Astrocyte of the cerebellum (primary cell): ENCODE results near the gene WWOX.

Experiments
- DNase-seq: peaks from one replicate; pipeline ENCODE4 v3.0.0-alpha.2; 2011; ENCODE audit warnings: low read depth
- H3K4me3 ChIP-seq: 2 replicates; pipeline ENCODE4 v1.5.1; 2011; ENCODE audit warnings: mild to moderate bottlenecking, low read depth, low read length, moderate library complexity
- CTCF ChIP-seq: IDR thresholded peaks from 2 replicates; pipeline ENCODE4 v1.5.1; 2012; ENCODE audit warnings: low read length, low read depth, moderate library complexity, mild to moderate bottlenecking; ENCODE audit errors: missing control alignments
- in situ Hi-C: cut with HindIII; loops from 2 replicates; pipeline ENCODE4 v1.10.0; 2017; ENCODE audit warnings: low sequenced_read_pairs

The WWOX gene

GRCh38 chr16:78235168-78235800 is 135.8 kb downstream of the WWOX start:
- no peak overlapping the region for H3K4me3 ChIP-seq
- DNase-seq: peak; percentile 57
- in situ Hi-C loops: no loop called here
- TF ChIP-seq CTCF: peak; percentile 97

- DNase-seq: no peak
- no peak for TF ChIP-seq CTCF
- H3K4me3 ChIP-seq: no peak overlapping the region
- in situ Hi-C loops: no loop called here
Measured at GRCh38 chr16:78235876-78236275, 136.4 kb downstream of the WWOX start.

GRCh38 chr16:78237841-78238240 is 138.4 kb downstream of the WWOX start:
- no peak for DNase-seq
- no peak overlapping the region for H3K4me3 ChIP-seq
- in situ Hi-C loops: no loop called here
- no peak for TF ChIP-seq CTCF

GRCh38 chr16:78240459-78241222 is 141.2 kb downstream of the WWOX start:
- in situ Hi-C loops: no loop called here
- TF ChIP-seq CTCF: no peak
- DNase-seq: no peak
- no peak overlapping the region for H3K4me3 ChIP-seq

GRCh38 chr16:78242239-78242630 is 142.8 kb downstream of the WWOX start:
- no peak for DNase-seq
- in situ Hi-C loops: no loop called here
- H3K4me3 ChIP-seq: no peak overlapping the region
- TF ChIP-seq CTCF: no peak

GRCh38 chr16:78244131-78244895 is 144.9 kb downstream of the WWOX start:
- in situ Hi-C loops: no loop called here
- no peak for DNase-seq
- no peak overlapping the region for H3K4me3 ChIP-seq
- no peak for TF ChIP-seq CTCF
